ENCODE data around the gene CASP5. TPM values are rescaled to one million over a fixed set of nuclear protein-coding genes. Genes with fewer than 3 reads are reported as not detected.

The CASP5 gene
- total RNA-seq, 3 donors from 2014 or later = not detected

- peaks cover 46% of the 10 kb centered on the region for H3K4me1 Mint-ChIP-seq (ENCODE audit: low read depth)
- DNase-seq (no peak), ATAC-seq (peak in 1 of 2 donors; percentile 52)
- H3K9me3 Mint-ChIP-seq = peaks cover 7% of the 10 kb centered on the region
- H3K4me3 Mint-ChIP-seq = peak overlapping the region; percentile 90
- H3K36me3 Mint-ChIP-seq (ENCODE audit: insufficient read depth) = peaks cover 21% of the 10 kb centered on the region
- no peaks in the 10 kb centered on the region for H3K27me3 Mint-ChIP-seq (ENCODE audit: low read depth)
These were observed 55.2 kb downstream of the CASP5 start for GRCh38 chr11:104967534-104968354.

GRCh38 chr11:104965735-104966134 lies 57.2 kb downstream of the CASP5 start:
- H3K4me1 Mint-ChIP-seq (ENCODE audit: low read depth) = peaks cover 62% of the 10 kb centered on the region

GRCh38 chr11:104964247-104964646 lies 58.7 kb downstream of the CASP5 start:
- no peaks in the 10 kb centered on the region for H3K27me3 Mint-ChIP-seq (ENCODE audit: low read depth)
- peaks cover 32% of the 10 kb centered on the region for H3K36me3 Mint-ChIP-seq (ENCODE audit: insufficient read depth)
- peaks cover 72% of the 10 kb centered on the region for H3K4me1 Mint-ChIP-seq (ENCODE audit: low read depth)
- no peaks in the 10 kb centered on the region for H3K9me3 Mint-ChIP-seq
- H3K4me3 Mint-ChIP-seq = no peak overlapping the region
- no peak for ATAC-seq
- no peak for DNase-seq

More at GRCh38 chr11:104965735-104966134, 57.2 kb downstream of the CASP5 start:
- peaks cover 32% of the 10 kb centered on the region for H3K36me3 Mint-ChIP-seq (ENCODE audit: insufficient read depth)
- DNase-seq = no peak
- no peaks in the 10 kb centered on the region for H3K9me3 Mint-ChIP-seq
- no peaks in the 10 kb centered on the region for H3K27me3 Mint-ChIP-seq (ENCODE audit: low read depth)
- peak overlapping the region; percentile 65 for H3K4me3 Mint-ChIP-seq
- ATAC-seq = no peak

- no peaks in the 10 kb centered on the region for H3K9me3 Mint-ChIP-seq
- no peaks in the 10 kb centered on the region for H3K27me3 Mint-ChIP-seq (ENCODE audit: low read depth)
- DNase-seq (no peak), ATAC-seq (no peak)
- H3K4me1 Mint-ChIP-seq (ENCODE audit: low read depth) = peaks cover 77% of the 10 kb centered on the region
- peaks cover 37% of the 10 kb centered on the region for H3K36me3 Mint-ChIP-seq (ENCODE audit: insufficient read depth)
- H3K4me3 Mint-ChIP-seq = no peak overlapping the region
These were observed 60.1 kb downstream of the CASP5 start for GRCh38 chr11:104962852-104963251.

GRCh38 chr11:104957280-104957679 lies 65.7 kb downstream of the CASP5 start:
- Mint-ChIP-seq H3K4me3 (no peak overlapping the region), H3K36me3 (ENCODE audit: insufficient read depth) (peaks cover 39% of the 10 kb centered on the region), H3K4me1 (ENCODE audit: low read depth) (peaks cover 66% of the 10 kb centered on the region), H3K27me3 (ENCODE audit: low read depth) (no peaks in the 10 kb centered on the region), H3K9me3 (no peaks in the 10 kb centered on the region)
- ATAC-seq (no peak), DNase-seq (no peak)

- DNase-seq = no peak
- Mint-ChIP-seq H3K4me3 (no peak overlapping the region), H3K36me3 (ENCODE audit: insufficient read depth) (peaks cover 38% of the 10 kb centered on the region), H3K9me3 (no peaks in the 10 kb centered on the region), H3K4me1 (ENCODE audit: low read depth) (peaks cover 59% of the 10 kb centered on the region), H3K27me3 (ENCODE audit: low read depth) (no peaks in the 10 kb centered on the region)
- no peak for ATAC-seq
These were observed 66.4 kb downstream of the CASP5 start for GRCh38 chr11:104956528-104956927.

GRCh38 chr11:104946907-104947306 lies 76.1 kb downstream of the CASP5 start:
- no peak overlapping the region for H3K4me3 Mint-ChIP-seq
- peaks cover 86% of the 10 kb centered on the region for H3K36me3 Mint-ChIP-seq (ENCODE audit: insufficient read depth)
- H3K4me1 Mint-ChIP-seq (ENCODE audit: low read depth) = peaks cover 15% of the 10 kb centered on the region
- H3K27me3 Mint-ChIP-seq (ENCODE audit: low read depth) = no peaks in the 10 kb centered on the region
- no peak for DNase-seq
- ATAC-seq = peak; percentile 80 to 84
- H3K9me3 Mint-ChIP-seq = no peaks in the 10 kb centered on the region

Other genes starting within 250 kb of the CASP5 start
- under 1 TPM in 1 of 3 donors, not detected in 2; 0.23 TPM for gene CASP12, start 124.7 kb downstream of the CASP5 start, total RNA-seq
- gene CASP4, start 54.6 kb downstream of the CASP5 start, total RNA-seq = 10 to 100 TPM; 46.0 to 64.1 (median 59.1) TPM
- 10 to 100 TPM; 11.5 to 19.0 (median 13.7) TPM for gene CASP1, start 12.0 kb upstream of the CASP5 start, total RNA-seq
- gene CARD16, start 22.2 kb upstream of the CASP5 start, total RNA-seq = 1 to 10 TPM; 2.7 to 4.7 (median 4.3) TPM
- not detected for gene CARD18, start 116.6 kb upstream of the CASP5 start, total RNA-seq